Colonic mucosa (tissue), 4 donors: Measurements from ENCODE around the gene SCP2. TPM values are rescaled to one million over a fixed set of nuclear protein-coding genes. Genes with fewer than 3 reads are reported as not detected.

Source experiments
- DNase-seq: peaks from one replicate; pipeline ENCODE4 v3.0.0-alpha.2; 2020
- H3K27ac ChIP-seq: fragments of 200-600 bp; one replicate; pipeline ENCODE4 v1.8.0; 2021
- H3K27me3 ChIP-seq: fragments of 200-600 bp; one replicate; pipeline ENCODE4 v1.8.0; 2021
- H3K36me3 ChIP-seq: fragments of 200-600 bp; one replicate; pipeline ENCODE4 v1.8.0; 2021
- H3K4me1 ChIP-seq: fragments of 200-600 bp; one replicate; pipeline ENCODE4 v1.8.0; 2021; ENCODE audit warnings: mild to moderate bottlenecking
- H3K4me3 ChIP-seq: fragments of 200-600 bp; one replicate; pipeline ENCODE4 v1.8.0; 2021
- H3K9ac ChIP-seq, 2 donors: one replicate each; pipeline ENCODE4 v1.7.0; 2013; ENCODE audit warnings: control low read depth in 2 of 2, low read depth in 2 of 2, low read length in 2 of 2
- H3K9me3 ChIP-seq: fragments of 200-600 bp; one replicate; pipeline ENCODE4 v1.8.0; 2021
- intact Hi-C: fragments of 100-400 bp; cut with DNase I; formaldehyde crosslinking; loops from one replicate; pipeline ENCODE4 v1.14.1; 2022
- total RNA-seq, 2 donors: library from RNA; stranded (reverse); fragmentation: NEBNext Ultra II Directional in 1 of 2; extraction: Animal tissue kit (Norgen Biotek cat#: 25700) in 1 of 2; gene quantifications; one replicate each; pipeline ENCODE4 v1.2.1, GENCODE V29; 2021
- TF ChIP-seq, protein P1 (sequence below): fragments of 200-600 bp; IDR thresholded peaks from one replicate; pipeline ENCODE4 v1.8.0; 2022; ENCODE audit warnings: antibody characterized with exemption, mild to moderate bottlenecking
- donor health status: healthy.
- donor health status: DM: no; HTN: no; CAD: no.
- donor health status: DM: no; HTN: no; CAD: no.

The SCP2 gene, protein sequence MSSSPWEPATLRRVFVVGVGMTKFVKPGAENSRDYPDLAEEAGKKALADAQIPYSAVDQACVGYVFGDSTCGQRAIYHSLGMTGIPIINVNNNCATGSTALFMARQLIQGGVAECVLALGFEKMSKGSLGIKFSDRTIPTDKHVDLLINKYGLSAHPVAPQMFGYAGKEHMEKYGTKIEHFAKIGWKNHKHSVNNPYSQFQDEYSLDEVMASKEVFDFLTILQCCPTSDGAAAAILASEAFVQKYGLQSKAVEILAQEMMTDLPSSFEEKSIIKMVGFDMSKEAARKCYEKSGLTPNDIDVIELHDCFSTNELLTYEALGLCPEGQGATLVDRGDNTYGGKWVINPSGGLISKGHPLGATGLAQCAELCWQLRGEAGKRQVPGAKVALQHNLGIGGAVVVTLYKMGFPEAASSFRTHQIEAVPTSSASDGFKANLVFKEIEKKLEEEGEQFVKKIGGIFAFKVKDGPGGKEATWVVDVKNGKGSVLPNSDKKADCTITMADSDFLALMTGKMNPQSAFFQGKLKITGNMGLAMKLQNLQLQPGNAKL
- 100 to 1,000 TPM; 178 to 325 TPM for total RNA-seq

DNA sequence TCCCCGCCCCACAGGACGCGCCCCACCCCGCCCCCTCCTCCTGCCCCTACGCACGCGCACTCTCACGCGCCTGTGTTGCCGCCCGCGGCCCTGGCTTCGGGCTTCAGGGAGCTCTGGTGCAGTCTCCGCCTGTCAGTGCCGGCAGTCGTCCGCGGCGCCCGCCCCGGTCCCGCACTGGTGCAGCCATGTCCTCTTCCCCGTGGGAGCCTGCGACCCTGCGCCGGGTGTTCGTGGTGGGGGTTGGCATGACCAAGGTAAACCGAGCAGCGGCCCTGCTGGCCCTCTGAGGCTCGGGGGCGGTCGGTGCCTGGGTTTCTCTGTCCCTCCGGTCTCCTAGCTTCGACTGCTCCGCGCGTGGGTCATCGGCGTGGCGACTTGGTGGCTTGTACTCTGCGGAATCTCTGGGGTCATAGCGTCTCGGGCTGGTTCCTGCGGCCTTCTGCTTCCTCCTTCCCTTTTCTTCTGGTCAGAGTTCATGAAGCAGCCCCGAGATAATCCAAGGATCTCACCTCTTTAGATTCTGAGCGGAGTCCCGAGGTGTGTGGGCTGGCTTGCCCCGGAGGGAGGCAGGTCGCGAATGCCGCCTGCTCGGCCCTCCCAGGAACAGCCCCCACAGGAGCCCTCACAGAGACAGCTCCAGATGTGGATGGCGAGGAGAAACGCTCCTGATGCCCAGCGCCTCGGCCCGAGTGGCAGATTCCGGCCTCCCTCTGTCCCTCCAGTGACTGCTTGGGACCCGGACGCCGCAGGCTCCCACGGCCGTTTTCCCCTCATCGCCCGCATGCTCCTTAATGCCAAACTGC lies at the start of gene SCP2:
Gene SCP2 (plus strand): TSS at position 65 of the 803 bp plus-strand sequence. CDS start 121 bp downstream, at position 186.
- peak; percentile 86 for DNase-seq
- intact Hi-C loops, result loop anchor here (10.0 kb wide), 2 partner anchors 233 to 247 kb away; partner anchors contain the start of gene COA7
- no peaks in the 10 kb centered on the region for H3K27me3 ChIP-seq
- H3K9ac ChIP-seq, result peak within 1 kb of the TSS; percentile 93
- no peaks in the 10 kb centered on the region for H3K36me3 ChIP-seq
- no peaks in the 10 kb centered on the region for H3K9me3 ChIP-seq
- peak within 1 kb of the TSS; percentile 62 for H3K4me3 ChIP-seq
- TF ChIP-seq, protein P1, sequence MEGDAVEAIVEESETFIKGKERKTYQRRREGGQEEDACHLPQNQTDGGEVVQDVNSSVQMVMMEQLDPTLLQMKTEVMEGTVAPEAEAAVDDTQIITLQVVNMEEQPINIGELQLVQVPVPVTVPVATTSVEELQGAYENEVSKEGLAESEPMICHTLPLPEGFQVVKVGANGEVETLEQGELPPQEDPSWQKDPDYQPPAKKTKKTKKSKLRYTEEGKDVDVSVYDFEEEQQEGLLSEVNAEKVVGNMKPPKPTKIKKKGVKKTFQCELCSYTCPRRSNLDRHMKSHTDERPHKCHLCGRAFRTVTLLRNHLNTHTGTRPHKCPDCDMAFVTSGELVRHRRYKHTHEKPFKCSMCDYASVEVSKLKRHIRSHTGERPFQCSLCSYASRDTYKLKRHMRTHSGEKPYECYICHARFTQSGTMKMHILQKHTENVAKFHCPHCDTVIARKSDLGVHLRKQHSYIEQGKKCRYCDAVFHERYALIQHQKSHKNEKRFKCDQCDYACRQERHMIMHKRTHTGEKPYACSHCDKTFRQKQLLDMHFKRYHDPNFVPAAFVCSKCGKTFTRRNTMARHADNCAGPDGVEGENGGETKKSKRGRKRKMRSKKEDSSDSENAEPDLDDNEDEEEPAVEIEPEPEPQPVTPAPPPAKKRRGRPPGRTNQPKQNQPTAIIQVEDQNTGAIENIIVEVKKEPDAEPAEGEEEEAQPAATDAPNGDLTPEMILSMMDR, result no peak
- peak within 1 kb of the TSS; percentile 38 for H3K27ac ChIP-seq
- H3K4me1 ChIP-seq, result no peaks in the 10 kb centered on the region

DNA sequence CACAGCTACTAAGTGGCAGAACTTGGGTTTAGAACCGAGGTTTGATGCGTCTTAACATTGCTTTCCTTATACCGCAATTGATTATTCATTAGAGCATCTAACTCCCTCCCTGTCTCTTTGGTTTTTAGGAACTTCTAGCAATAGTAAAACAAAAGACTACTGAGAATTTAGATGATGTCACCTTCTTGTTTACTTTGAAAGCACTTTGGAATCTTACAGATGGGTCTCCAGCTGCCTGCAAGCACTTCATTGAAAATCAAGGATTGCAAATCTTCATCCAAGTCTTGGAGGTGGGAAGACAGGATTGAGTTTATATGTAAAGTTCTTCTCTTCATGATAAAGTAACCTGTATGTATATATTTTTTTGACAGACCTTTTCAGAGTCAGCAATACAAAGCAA lies 49.5 kb upstream of the SCP2 start:
- H3K9me3 ChIP-seq, result no peaks in the 10 kb centered on the region
- TF ChIP-seq, protein P1, result no peak
- no peaks in the 10 kb centered on the region for H3K36me3 ChIP-seq
- DNase-seq, result no peak
- no peaks in the 10 kb centered on the region for H3K27me3 ChIP-seq
- no peak overlapping the region for H3K4me3 ChIP-seq
- intact Hi-C loops, result no loop called here
- no peaks in the 10 kb centered on the region for H3K4me1 ChIP-seq
- no peak overlapping the region for H3K9ac ChIP-seq
- H3K27ac ChIP-seq, result no peak overlapping the region

DNA sequence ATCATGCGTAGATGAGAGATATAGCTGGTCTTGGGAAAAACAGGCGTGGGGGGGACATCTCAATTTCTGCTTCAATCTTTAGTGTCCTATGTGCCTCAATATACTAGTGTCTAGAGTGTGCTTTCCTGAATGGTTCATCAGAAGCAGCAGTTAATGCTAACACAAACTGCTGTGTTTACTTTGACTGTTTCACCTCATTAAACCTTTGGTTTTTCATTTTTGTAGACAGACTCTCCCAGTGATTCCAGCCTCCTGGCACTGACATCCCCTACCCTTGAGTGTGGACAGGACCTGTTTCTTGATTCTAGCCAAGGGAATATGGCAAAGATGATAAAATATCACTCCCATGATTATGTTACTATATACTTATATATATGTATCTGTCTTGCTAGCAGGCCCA lies 46.9 kb upstream of the SCP2 start:
- DNase-seq, result no peak
- intact Hi-C loops, result no loop called here

DNA sequence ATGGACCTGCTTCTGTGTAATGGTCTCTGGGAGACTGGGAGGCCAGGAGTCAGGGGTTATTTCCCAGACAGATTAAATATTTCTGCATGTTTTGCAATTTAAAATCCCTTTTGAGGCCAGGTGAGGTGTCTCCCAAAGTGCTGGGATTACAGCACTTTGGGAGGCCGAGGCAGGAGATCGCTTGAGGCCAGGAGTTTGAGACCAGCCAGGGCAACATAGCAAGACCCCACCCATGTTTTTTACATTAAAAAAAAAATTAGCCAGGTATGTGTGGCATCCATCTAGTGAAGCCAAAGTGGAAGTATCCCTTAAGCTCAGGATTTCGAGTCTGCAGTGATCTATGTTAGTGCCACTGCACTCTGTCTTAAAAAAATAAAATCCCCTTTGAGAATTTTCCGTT lies 39.6 kb upstream of the SCP2 start:
- no peak for DNase-seq
- H3K36me3 ChIP-seq, result no peaks in the 10 kb centered on the region
- H3K9me3 ChIP-seq, result no peaks in the 10 kb centered on the region
- no peak overlapping the region for H3K9ac ChIP-seq
- H3K27ac ChIP-seq, result no peak overlapping the region
- intact Hi-C loops, result no loop called here
- TF ChIP-seq, protein P1, result no peak
- no peak overlapping the region for H3K4me3 ChIP-seq
- H3K27me3 ChIP-seq, result no peaks in the 10 kb centered on the region
- H3K4me1 ChIP-seq, result no peaks in the 10 kb centered on the region

More for the DNA sequence above, 46.9 kb upstream of the SCP2 start:
- Histone ChIP-seq H3K27ac (no peak overlapping the region), H3K27me3 (no peaks in the 10 kb centered on the region), H3K9ac (no peak overlapping the region), H3K4me1 (no peaks in the 10 kb centered on the region), H3K4me3 (no peak overlapping the region), H3K36me3 (no peaks in the 10 kb centered on the region), H3K9me3 (no peaks in the 10 kb centered on the region)
- TF ChIP-seq, protein P1, result no peak

DNA sequence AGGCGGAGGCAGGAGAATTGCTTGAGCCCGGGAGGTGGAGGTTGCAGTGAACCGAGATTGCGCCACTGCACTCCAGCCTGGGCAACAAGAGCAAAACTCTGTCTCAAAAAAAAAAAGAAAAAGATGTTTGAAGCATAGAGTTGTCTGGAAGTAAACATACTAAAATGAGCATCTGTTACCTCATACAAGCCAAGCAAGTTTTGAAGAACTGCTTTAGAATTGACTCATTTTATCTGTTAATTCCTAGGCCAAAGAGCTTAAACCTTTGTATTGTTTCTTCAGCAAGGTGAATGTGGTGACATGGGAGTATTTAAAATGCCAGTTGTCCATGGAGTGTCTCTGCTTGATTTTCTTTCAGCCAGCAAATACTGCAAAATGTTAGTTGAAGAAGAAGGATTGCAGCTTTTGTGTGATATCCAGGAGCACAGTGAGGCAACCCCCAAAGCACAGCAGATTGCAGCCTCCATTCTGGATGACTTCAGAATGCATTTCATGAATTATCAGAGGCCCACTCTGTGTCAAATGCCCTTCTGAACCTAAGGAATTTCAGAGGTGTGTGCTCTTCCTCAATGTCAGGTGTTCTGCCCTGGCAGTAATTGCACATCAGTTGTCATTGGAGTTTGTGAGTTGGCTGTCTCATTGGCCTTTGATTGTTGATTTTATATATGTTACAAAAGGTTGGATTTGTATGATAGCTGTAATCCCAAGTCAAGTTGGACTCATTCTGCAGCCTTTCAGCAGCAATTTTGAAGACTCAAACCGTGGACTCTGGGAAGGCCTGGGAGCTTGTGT lies 34.5 kb upstream of the SCP2 start:
- no peak for DNase-seq
- Histone ChIP-seq H3K27me3 (no peaks in the 10 kb centered on the region), H3K4me3 (no peak overlapping the region), H3K9me3 (no peaks in the 10 kb centered on the region), H3K4me1 (no peaks in the 10 kb centered on the region), H3K27ac (no peak overlapping the region), H3K9ac (no peak overlapping the region), H3K36me3 (no peaks in the 10 kb centered on the region)
- intact Hi-C loops, result no loop called here
- TF ChIP-seq, protein P1, result no peak
